NCI-H526 treated with DMSO at 0.1 percent for 48 hours (cell line): ENCODE data around the gene HSPA6.
"Not testable (repeated sequence)": the region's sequence is repeated elsewhere in the genome, so short reads cannot be mapped to it uniquely, and the experiment has no call there.

ENCODE experiments used
- DNase-seq: peaks from one replicate; lab custom pipeline; 2025; lab: John Stamatoyannopoulos, UW

Gene HSPA6

DNA sequence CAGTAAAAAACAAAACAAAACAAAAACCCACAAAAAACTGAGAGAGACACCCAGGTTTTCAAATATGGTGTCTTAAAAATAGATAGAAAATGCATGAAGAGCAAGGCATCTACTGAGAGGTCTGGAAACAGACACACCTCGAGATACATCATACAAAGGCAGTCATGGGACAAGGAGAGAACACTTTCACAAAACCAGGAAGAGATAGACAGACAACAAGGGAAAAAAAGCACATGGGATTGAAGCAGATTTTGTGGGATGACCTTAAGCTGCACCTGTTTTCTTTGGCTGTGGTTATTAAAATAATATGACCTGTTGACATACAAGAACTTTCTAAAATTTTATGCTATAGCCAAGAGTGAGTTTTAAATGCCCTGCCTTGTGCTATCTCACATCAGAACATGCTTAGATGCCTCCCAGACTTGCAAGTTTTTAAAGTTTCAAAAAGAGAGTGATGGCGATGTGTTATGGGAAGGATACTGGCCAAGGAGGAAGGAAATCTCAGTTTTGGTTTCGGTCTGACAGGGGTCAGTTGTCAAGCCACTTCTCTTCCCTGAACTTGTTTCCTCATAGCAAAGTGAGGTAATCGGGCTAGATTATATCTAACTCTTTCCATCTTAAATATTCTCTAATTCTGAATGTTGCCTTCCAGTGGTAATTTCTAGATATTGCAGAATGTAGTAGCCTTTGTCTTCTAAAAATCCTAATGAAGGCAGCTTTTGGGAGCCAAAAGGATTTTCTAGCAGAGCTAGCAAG lies 36.8 kb downstream of the HSPA6 start:
- not testable (repeated sequence) for DNase-seq

- DNase-seq = not testable (repeated sequence)
These were observed 38.1 kb downstream of the HSPA6 start for GRCh38 chr1:161562441-161562840.

DNA sequence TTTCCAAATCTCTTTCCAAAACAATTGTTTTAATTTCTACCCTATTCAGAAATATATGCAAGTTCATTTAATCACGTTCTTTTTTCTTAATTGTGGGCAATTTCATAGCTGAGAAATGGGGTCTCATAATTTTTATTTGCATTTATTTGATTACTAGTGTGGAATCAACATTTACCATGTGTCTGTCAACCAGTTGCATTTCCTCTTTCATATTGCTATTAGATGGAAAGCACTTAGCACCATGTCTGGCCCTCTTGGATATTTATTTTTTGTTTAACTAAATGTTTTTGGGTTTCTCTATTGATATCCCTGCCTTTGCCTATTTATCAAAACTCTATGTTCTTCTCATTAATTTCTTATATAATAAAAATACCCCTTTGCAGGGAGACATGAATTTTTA lies 39.2 kb downstream of the HSPA6 start:
- not testable (repeated sequence) for DNase-seq

DNA sequence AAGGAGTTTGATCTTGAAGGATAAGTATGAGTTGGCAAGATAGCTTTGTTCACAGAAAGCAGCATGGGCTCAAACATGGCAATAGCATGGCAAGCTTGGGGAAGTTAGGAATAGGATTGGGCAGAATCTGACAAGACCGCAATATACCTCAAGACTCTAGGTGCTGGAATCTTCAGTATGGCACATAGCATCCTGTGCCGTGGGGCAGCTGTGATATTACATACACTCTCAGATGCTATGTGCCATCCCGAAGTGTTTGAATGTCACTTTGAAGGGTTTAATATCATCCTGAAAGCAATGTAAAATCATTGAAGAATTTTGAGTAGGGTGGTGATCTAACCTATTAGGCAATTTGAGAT lies 42.2 kb downstream of the HSPA6 start:
- DNase-seq = not testable (repeated sequence)

DNA sequence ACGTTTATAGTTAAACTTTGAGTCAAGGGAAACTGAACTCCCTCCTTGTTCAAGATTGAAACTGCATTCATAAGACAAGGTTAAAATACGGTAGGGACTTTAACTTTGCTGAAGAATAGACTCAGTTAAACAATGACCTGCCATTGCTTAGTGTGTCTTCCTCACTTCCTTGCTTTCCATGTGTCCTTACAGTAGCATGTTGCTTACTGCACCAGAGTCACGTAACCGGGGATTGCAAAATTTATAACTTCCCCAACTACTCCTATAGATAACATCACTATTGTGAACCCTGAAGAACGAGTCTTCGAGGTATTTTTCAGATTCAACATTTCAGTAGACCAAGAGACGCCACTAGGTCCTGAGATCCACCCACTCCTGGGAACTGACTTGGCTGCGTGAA lies 47.4 kb downstream of the HSPA6 start:
- not testable (repeated sequence) for DNase-seq
